Astrocyte (in vitro differentiated cells and primary cell): ENCODE measurements around the gene CCDC6. TPM values are rescaled to one million over a fixed set of nuclear protein-coding genes. Genes with fewer than 3 reads are reported as not detected.

ENCODE experiments used
- DNase-seq: peaks from one replicate; pipeline ENCODE4 v3.0.0-alpha.2; 2010; ENCODE audit warnings: low read depth
- FAIRE-seq: peaks from 2 replicates; lab custom pipeline; 2011; peaks lifted over from hg19 to GRCh38; lab: Jason Lieb, UNC
- H2AFZ ChIP-seq: 2 replicates; pipeline ENCODE4 v1.6.0; 2012; ENCODE audit warnings: low read depth, low read length, inconsistent platforms
- H3K27ac ChIP-seq: 2 replicates; pipeline ENCODE4 v1.5.1; 2011; ENCODE audit warnings: low read depth, low read length, inconsistent platforms
- H3K27me3 ChIP-seq: 2 replicates; pipeline ENCODE4 v1.6.0; 2011; ENCODE audit warnings: low read length, inconsistent platforms; ENCODE audit not compliant: insufficient read depth
- H3K36me3 ChIP-seq: 2 replicates; pipeline ENCODE4 v1.5.1; 2011; ENCODE audit warnings: low read length, inconsistent platforms; ENCODE audit not compliant: insufficient read depth
- H3K4me1 ChIP-seq: 2 replicates; pipeline ENCODE4 v1.5.1; 2011; ENCODE audit warnings: low read length, inconsistent platforms; ENCODE audit not compliant: insufficient read depth
- H3K4me2 ChIP-seq: 2 replicates; pipeline ENCODE4 v1.6.0; 2012; ENCODE audit warnings: low read length, inconsistent platforms
- H3K4me3 ChIP-seq: 2 replicates; pipeline ENCODE4 v1.5.1; 2011; ENCODE audit warnings: low read depth, mild to moderate bottlenecking, low read length, inconsistent platforms; ENCODE audit not compliant: insufficient read depth
- H3K79me2 ChIP-seq: 2 replicates; pipeline ENCODE4 v1.6.0; 2012; ENCODE audit warnings: mild to moderate bottlenecking, low read length, inconsistent platforms; ENCODE audit not compliant: insufficient read depth
- H3K9ac ChIP-seq: 2 replicates; pipeline ENCODE4 v1.6.0; 2012; ENCODE audit warnings: mild to moderate bottlenecking, low read length, inconsistent platforms
- H3K9me3 ChIP-seq: 2 replicates; pipeline ENCODE4 v1.5.1; 2012; ENCODE audit warnings: low read depth, mild to moderate bottlenecking, low read length, inconsistent platforms; ENCODE audit not compliant: insufficient read depth
- H4K20me1 ChIP-seq: 2 replicates; pipeline ENCODE4 v1.6.0; 2012; ENCODE audit warnings: low read length, inconsistent platforms; ENCODE audit not compliant: insufficient read depth
- H3K27ac Mint-ChIP-seq: one replicate; pipeline ENCODE4 v1.8.0; 2021; ENCODE audit warnings: mild to moderate bottlenecking, mixed read lengths; ENCODE audit not compliant: unreplicated experiment
- H3K27me3 Mint-ChIP-seq: one replicate; pipeline ENCODE4 v1.8.0; 2021; ENCODE audit warnings: low read depth, mixed read lengths; ENCODE audit not compliant: unreplicated experiment
- H3K36me3 Mint-ChIP-seq: one replicate; pipeline ENCODE4 v1.8.0; 2021; ENCODE audit warnings: low read depth, mixed read lengths; ENCODE audit not compliant: unreplicated experiment
- H3K4me1 Mint-ChIP-seq: one replicate; pipeline ENCODE4 v1.8.0; 2021; ENCODE audit warnings: low read depth, mixed read lengths; ENCODE audit not compliant: unreplicated experiment
- H3K4me3 Mint-ChIP-seq: one replicate; pipeline ENCODE4 v1.8.0; 2021; ENCODE audit warnings: mild to moderate bottlenecking, moderate library complexity, mixed read lengths; ENCODE audit not compliant: unreplicated experiment
- H3K9me3 Mint-ChIP-seq: one replicate; pipeline ENCODE4 v1.8.0; 2021; ENCODE audit warnings: mild to moderate bottlenecking, mixed read lengths; ENCODE audit not compliant: unreplicated experiment
- CTCF ChIP-seq: IDR thresholded peaks from 2 replicates; pipeline ENCODE4 v1.5.1; 2011; ENCODE audit warnings: low read depth, mild to moderate bottlenecking, inconsistent platforms, low read length, moderate library complexity; ENCODE audit not compliant: insufficient read depth
- EZH2 ChIP-seq: IDR thresholded peaks from 2 replicates; pipeline ENCODE4 v1.6.1; 2012; ENCODE audit warnings: mild to moderate bottlenecking, low read length, inconsistent platforms; ENCODE audit not compliant: insufficient read depth
- total RNA-seq: library from RNA; stranded (reverse); gene quantifications from 2 replicates; pipeline ENCODE4 v1.2.1, GENCODE V29; 2021

Gene CCDC6
- total RNA-seq, 1 donor from 2014 or later: 69.4 TPM

- Histone ChIP-seq H4K20me1 (no peaks in the 10 kb centered on the region), H3K36me3 (no peaks in the 10 kb centered on the region), H3K27me3 (no peaks in the 10 kb centered on the region), H3K4me2 (no peak overlapping the region), H3K9me3 (no peaks in the 10 kb centered on the region), H3K4me3 (no peak overlapping the region), H3K79me2 (no peaks in the 10 kb centered on the region), H2AFZ (no peak overlapping the region), H3K27ac (no peak overlapping the region), H3K9ac (no peak overlapping the region), H3K4me1 (no peaks in the 10 kb centered on the region)
- FAIRE-seq: no peak
- DNase-seq: no peak
- Mint-ChIP-seq H3K4me3 (no peak overlapping the region), H3K9me3 (peaks cover 11% of the 10 kb centered on the region), H3K36me3 (no peaks in the 10 kb centered on the region), H3K4me1 (no peaks in the 10 kb centered on the region), H3K27me3 (no peaks in the 10 kb centered on the region), H3K27ac (no peak overlapping the region)
- TF ChIP-seq EZH2 (no peak), CTCF (no peak)
Observed at GRCh38 chr10:59771162-59771807, 135.1 kb downstream of the CCDC6 start.

DNA sequence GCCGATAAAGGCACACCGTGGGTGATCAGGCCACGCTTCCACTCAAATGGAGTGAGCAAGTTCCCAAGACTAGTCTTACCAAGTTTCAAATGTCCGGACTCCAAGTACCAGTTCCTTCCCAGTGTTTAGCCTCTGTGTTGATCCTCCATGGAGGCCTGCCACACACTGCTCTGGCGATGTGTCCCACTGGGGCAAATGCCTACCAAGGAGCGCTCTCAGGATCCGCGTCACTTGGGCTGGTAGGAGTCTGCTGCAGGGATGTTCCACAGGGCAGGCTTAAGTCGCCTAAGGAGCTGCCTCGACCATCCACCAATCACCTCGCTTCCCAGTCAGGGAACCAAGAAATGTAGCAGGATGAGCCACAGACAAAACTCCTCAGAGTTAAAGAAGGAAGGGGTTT is 135.7 kb downstream of the CCDC6 start:
- no peak for FAIRE-seq

More for the DNA sequence above, 135.7 kb downstream of the CCDC6 start:
- TF ChIP-seq CTCF (no peak), EZH2 (no peak)
- Histone ChIP-seq H2AFZ (no peak overlapping the region), H3K4me3 (no peak overlapping the region), H3K79me2 (no peaks in the 10 kb centered on the region), H3K4me1 (no peaks in the 10 kb centered on the region), H3K27ac (no peak overlapping the region), H3K4me2 (no peak overlapping the region), H3K27me3 (no peaks in the 10 kb centered on the region), H4K20me1 (no peaks in the 10 kb centered on the region), H3K9ac (no peak overlapping the region), H3K9me3 (no peaks in the 10 kb centered on the region), H3K36me3 (no peaks in the 10 kb centered on the region)
- H3K27me3 Mint-ChIP-seq: no peaks in the 10 kb centered on the region
- H3K4me1 Mint-ChIP-seq: no peaks in the 10 kb centered on the region
- no peak for DNase-seq
- no peak overlapping the region for H3K4me3 Mint-ChIP-seq
- no peaks in the 10 kb centered on the region for H3K36me3 Mint-ChIP-seq
- peaks cover 11% of the 10 kb centered on the region for H3K9me3 Mint-ChIP-seq
- no peak overlapping the region for H3K27ac Mint-ChIP-seq
